ENCODE results near the gene RELL1.

RELL1 gene

GRCh38 chr4:37628977-37629609, 57.1 kb downstream of the RELL1 start:
- Histone ChIP-seq H3K27ac (ENCODE audit: extremely low read depth, low read depth, low read length) (no peak overlapping the region), H3K4me1 (ENCODE audit: control insufficient read depth, insufficient read depth, low read length) (no peaks in the 10 kb centered on the region), H3K36me3 (ENCODE audit: control insufficient read depth in 2 of 2, insufficient read depth in 1 of 2, low read length in 2 of 2) (peaks cover 0 to 21% of the 10 kb centered on the region in 2 experiments; a peak in 2 of 3 replicates), H3K4me3 (ENCODE audit: low read depth, low read length) (no peak overlapping the region), H3K9me3 (ENCODE audit: control insufficient read depth, insufficient read depth, low read depth, low read length) (no peaks in the 10 kb centered on the region)
- POLR2A ChIA-PET, result no interaction called here
- no peak for TF ChIP-seq ZNF202 (tag by site-specific recombination; IDR thresholded peaks at IDR 0.05; ENCODE audit: borderline replicate concordance)
- no peak for TF ChIP-seq PRDM2 (tag by site-specific recombination; IDR thresholded peaks at IDR 0.05; ENCODE audit: borderline replicate concordance)
- TF ChIP-seq REST (tag by site-specific recombination; IDR thresholded peaks at IDR 0.05), result no peak
- TF ChIP-seq ZBTB7A (tag by site-specific recombination; IDR thresholded peaks at IDR 0.05; ENCODE audit: low read depth), result no peak
- TF ChIP-seq ZFP69B (tag by site-specific recombination; IDR thresholded peaks at IDR 0.05), result no peak
- TF ChIP-seq PBX3 (CRISPR knock-in tag; IDR thresholded peaks at IDR 0.05), result no peak
- TF ChIP-seq ZNF146 (tag by site-specific recombination; IDR thresholded peaks at IDR 0.05), result no peak
- TF ChIP-seq ZNF391 (tag by site-specific recombination; IDR thresholded peaks at IDR 0.05; ENCODE audit: borderline replicate concordance, low read depth), result no peak
- no peak for TF ChIP-seq ZNF76 (tag by site-specific recombination; IDR thresholded peaks at IDR 0.05; ENCODE audit: borderline replicate concordance, low read depth)
- CTCF ChIA-PET, result interaction anchor here (0.6 kb wide), 1 partner anchor 196 kb away, joined by 3 read pairs; no protein-coding TSS in a partner anchor

GRCh38 chr4:37627263-37627662, 58.9 kb downstream of the RELL1 start:
- ChIA-PET POLR2A (no interaction called here), CTCF (no interaction called here)
- H3K4me1 ChIP-seq (ENCODE audit: control insufficient read depth, insufficient read depth, low read length), result no peaks in the 10 kb centered on the region

More at GRCh38 chr4:37627263-37627662, 58.9 kb downstream of the RELL1 start:
- H3K4me3 ChIP-seq (ENCODE audit: low read depth, low read length), result no peak overlapping the region
- TF ChIP-seq MZF1 (tag by site-specific recombination; IDR thresholded peaks at IDR 0.05; ENCODE audit: borderline replicate concordance), result no peak
- TF ChIP-seq ZNF132 (tag by site-specific recombination; IDR thresholded peaks at IDR 0.05; ENCODE audit: borderline replicate concordance), result no peak
- TF ChIP-seq ZNF175 (tag by site-specific recombination; IDR thresholded peaks at IDR 0.05), result no peak
- no peak for TF ChIP-seq ZNF274 (IDR thresholded peaks at IDR 0.05; ENCODE audit: low read length)
- TF ChIP-seq ZNF274 (tag by site-specific recombination; IDR thresholded peaks at IDR 0.05; ENCODE audit: borderline replicate concordance), result no peak
- no peak for TF ChIP-seq TSHZ1 (tag by site-specific recombination; IDR thresholded peaks at IDR 0.05; ENCODE audit: borderline replicate concordance)
- H3K36me3 ChIP-seq (ENCODE audit: control insufficient read depth in 2 of 2, insufficient read depth in 1 of 2, low read length in 2 of 2), result peaks cover 0 to 14% of the 10 kb centered on the region in 2 experiments; a peak in 2 of 3 replicates
- no peak overlapping the region for H3K27ac ChIP-seq (ENCODE audit: extremely low read depth, low read depth, low read length)
- H3K9me3 ChIP-seq (ENCODE audit: control insufficient read depth, insufficient read depth, low read depth, low read length), result no peaks in the 10 kb centered on the region
